Stomach (tissue), 9 donors: ENCODE data around the gene CCDC157. TPM values are rescaled to one million over a fixed set of nuclear protein-coding genes. Genes with fewer than 3 reads are reported as not detected.
"Not testable (repeated sequence)": the region's sequence is repeated elsewhere in the genome, so short reads cannot be mapped to it uniquely, and the experiment has no call there.

ENCODE experiments used
- DNase-seq, 2 donors: peaks; one replicate each; pipeline versions ENCODE4 v3.0.0 to v3.0.0-alpha.2; 2013 to 2019
- H3K27ac ChIP-seq, 5 donors: fragments of 200-600 bp in 4 of 5; sonication (generic) in 4 of 5; one replicate each; pipeline ENCODE4 v1.5.1; 2013 to 2019; ENCODE audit warnings: mild to moderate bottlenecking in 1 of 5, moderate library complexity in 1 of 5
- H3K27me3 ChIP-seq, 3 donors: fragments of 200-600 bp; sonication (generic); one replicate each; pipeline ENCODE4 v1.5.1; 2017 to 2019; ENCODE audit warnings: mixed run types in 1 of 3
- H3K36me3 ChIP-seq, 4 donors: fragments of 200-600 bp; sonication (generic); 1 replicate in 3 of 4; 2 replicates in 1 of 4; pipeline ENCODE4 v1.5.1; 2016 to 2019
- H3K4me1 ChIP-seq, 4 donors: fragments of 200-600 bp; sonication (generic); one replicate each; pipeline ENCODE4 v1.5.1; 2016 to 2019
- H3K4me3 ChIP-seq, 4 donors: fragments of 200-600 bp; sonication (generic) in 3 of 4; one replicate each; pipeline ENCODE4 v1.5.1; 2016 to 2019; ENCODE audit warnings: mild to moderate bottlenecking in 1 of 4
- H3K9me3 ChIP-seq, 4 donors: fragments of 200-600 bp; sonication (generic); one replicate each; pipeline ENCODE4 v1.5.1; 2016 to 2019
- EP300 ChIP-seq: sonication (generic); formaldehyde crosslinking; IDR thresholded peaks from one replicate; pipeline ENCODE4 v1.6.1; 2017; ENCODE audit warnings: antibody characterized with exemption
- POLR2A ChIP-seq, 4 donors: fragments of 450-650 bp; IDR thresholded peaks; one replicate each; pipeline ENCODE4 v1.6.1; 2016; ENCODE audit warnings: antibody characterized with exemption in 4 of 4, control low read depth in 2 of 4, mild to moderate bottlenecking in 1 of 4, moderate library complexity in 1 of 4
- POLR2AphosphoS5 ChIP-seq, 3 donors: sonication (generic); formaldehyde crosslinking; IDR thresholded peaks; one replicate each; pipeline ENCODE4 v1.6.1; 2016; ENCODE audit warnings: antibody characterized with exemption in 3 of 3
- WGBS, 5 donors: extraction: QIAGEN DNeasy Blood & Tissue Kit in 3 of 5; methylation state at CpG; one replicate each; pipeline versions ENCODE4 v1.1.5 to v1.1.7; 2013 to 2018; 5-methylcytosine and 5-hydroxymethylcytosine counted together
- intact Hi-C: fragments of 100-400 bp; cut with DNase I; formaldehyde crosslinking; loops from one replicate; pipeline ENCODE4 v1.15.1; 2023; ENCODE audit warnings: low total_unique reads
- polyA plus RNA-seq, 3 donors: library from polyadenylated mRNA; stranded (reverse); fragments of 200-250 nt; gene quantifications; one replicate each; pipeline ENCODE4 v1.2.3, GENCODE V29; 2013
- total RNA-seq, 5 donors: library from RNA; depleted of rRNA; stranded (reverse); fragments of >200 nt; gene quantifications; one replicate each; pipeline versions ENCODE4 v1.1.0 to v1.2.3, GENCODE V29; 2014 to 2016
- TF ChIP-seq, protein P1 (sequence below), 7 experiments: fragments of 450-650 bp in 4 of 7; fragments of 200-600 bp in 3 of 7; sonication (generic) in 3 of 7; IDR thresholded peaks; one replicate each; pipeline ENCODE4 v1.5.1; 2016 to 2019; ENCODE audit warnings: antibody characterized with exemption in 7 of 7, control low read depth in 2 of 7, mild to moderate bottlenecking in 1 of 7
- donor health status: healthy with polysubstance abuse.
- donor health status: Bipolar disorder and iron deficiency.
- donor health status: healthy.

CCDC157 gene
- total and polyA plus RNA-seq, 8 donors = 0.73 to 9.0 (median 2.2) TPM; not detected in 1

DNA sequence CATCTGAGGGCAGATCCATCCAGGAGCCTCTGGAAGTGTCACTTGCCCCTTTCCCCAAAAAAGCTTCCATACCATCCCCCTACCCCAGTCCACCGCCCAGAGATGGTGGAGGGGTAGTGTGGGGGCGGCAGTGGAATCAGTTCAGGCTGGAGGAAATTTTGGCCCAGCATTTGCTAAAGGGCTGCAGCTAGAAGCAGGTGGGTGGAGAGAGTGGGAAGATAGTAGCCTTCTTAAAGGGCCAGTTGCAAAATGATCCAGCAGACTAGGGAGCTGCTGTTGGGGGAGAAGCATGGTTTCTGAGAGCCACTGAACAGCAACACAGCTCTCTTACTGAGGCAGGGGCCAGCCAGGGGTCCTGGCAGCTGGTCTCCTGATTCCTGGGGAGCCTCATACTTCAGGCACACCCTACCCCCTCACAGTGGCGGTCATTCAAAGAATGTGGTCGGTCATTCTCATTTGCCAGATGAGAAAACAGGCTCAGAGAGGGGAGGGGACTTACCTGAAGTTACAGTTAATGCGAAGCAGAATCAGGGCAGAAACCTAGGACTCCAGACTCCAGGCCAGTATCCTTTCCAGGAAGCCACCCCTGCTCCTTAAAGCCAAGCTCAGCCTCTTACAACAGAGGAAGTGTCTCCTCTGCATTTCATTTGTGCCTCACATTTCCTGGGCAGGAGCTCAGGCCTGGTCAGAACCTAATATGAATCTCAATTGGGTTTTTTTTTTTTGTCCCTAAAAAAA, 45.4 kb downstream of the CCDC157 start:
- 61 to 70% (median 66%) methylated on average over 5 of the region's 5 CpGs for WGBS, 5 donors
- Histone ChIP-seq H3K4me1 (peaks cover 14 to 29% (median 19%) of the 10 kb centered on the region in 4 donors), H3K36me3 (peaks cover 0 to 26% (median 16%) of the 10 kb centered on the region in 4 donors), H3K27ac (no peak overlapping the region), H3K4me3 (no peak overlapping the region), H3K9me3 (no peaks in the 10 kb centered on the region), H3K27me3 (peaks cover 0 to 12% (median 7%) of the 10 kb centered on the region in 3 donors)
- no peak for DNase-seq
- intact Hi-C loops = no loop called here
- no peak for TF ChIP-seq POLR2A (IDR thresholded peaks at IDR 0.05)
- TF ChIP-seq POLR2AphosphoS5 (IDR thresholded peaks at IDR 0.05) = no peak
- TF ChIP-seq EP300 = no peak
- TF ChIP-seq, protein P1, sequence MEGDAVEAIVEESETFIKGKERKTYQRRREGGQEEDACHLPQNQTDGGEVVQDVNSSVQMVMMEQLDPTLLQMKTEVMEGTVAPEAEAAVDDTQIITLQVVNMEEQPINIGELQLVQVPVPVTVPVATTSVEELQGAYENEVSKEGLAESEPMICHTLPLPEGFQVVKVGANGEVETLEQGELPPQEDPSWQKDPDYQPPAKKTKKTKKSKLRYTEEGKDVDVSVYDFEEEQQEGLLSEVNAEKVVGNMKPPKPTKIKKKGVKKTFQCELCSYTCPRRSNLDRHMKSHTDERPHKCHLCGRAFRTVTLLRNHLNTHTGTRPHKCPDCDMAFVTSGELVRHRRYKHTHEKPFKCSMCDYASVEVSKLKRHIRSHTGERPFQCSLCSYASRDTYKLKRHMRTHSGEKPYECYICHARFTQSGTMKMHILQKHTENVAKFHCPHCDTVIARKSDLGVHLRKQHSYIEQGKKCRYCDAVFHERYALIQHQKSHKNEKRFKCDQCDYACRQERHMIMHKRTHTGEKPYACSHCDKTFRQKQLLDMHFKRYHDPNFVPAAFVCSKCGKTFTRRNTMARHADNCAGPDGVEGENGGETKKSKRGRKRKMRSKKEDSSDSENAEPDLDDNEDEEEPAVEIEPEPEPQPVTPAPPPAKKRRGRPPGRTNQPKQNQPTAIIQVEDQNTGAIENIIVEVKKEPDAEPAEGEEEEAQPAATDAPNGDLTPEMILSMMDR (IDR thresholded peaks at IDR 0.05) = no peak

DNA sequence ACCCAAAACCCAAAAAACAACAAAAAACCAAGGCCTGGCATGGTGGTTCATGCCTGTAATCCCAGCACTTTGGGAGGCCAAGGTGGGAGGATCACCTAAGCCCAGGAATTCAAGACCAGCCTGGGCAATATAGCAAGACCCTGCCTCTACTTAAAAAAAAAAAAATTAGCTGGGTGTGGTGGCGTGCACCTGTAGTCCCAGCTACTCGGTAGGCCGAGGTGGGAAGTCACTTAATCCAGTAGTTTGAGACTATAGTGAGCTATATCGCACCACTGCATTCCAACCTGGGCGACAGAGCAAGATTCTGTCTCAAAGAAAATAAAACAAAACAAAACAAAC, 45.9 kb downstream of the CCDC157 start:
- H3K9me3 ChIP-seq, DNase-seq, H3K27me3 ChIP-seq, H3K4me3 ChIP-seq, intact Hi-C loops, H3K27ac ChIP-seq: not testable (repeated sequence)
- 92 to 97% (median 96%) methylated on average over 5 of the region's 5 CpGs for WGBS, 5 donors
- Histone ChIP-seq H3K36me3 (peaks cover 0 to 31% (median 22%) of the 10 kb centered on the region in 4 donors), H3K4me1 (peaks cover 10 to 23% (median 14%) of the 10 kb centered on the region in 4 donors)

DNA sequence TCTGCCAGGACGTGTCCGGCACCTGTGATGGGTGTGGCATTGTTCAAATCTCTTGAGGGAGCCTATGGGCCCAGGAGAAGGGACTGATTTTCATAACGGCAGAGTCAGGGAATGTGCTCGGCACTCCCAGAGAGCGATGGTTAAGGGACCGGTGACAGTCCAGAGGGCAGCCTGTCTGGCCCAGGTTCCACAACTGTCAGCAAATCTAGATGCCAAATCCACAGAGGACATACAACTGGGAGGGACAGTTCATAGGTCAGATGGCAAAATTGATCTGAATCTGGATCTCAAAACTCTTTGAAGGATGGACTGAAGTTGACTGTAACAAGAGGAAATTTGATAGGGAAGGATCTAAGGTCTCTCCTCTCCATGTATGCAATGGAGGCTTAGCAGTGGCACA, 47.5 kb downstream of the CCDC157 start:
- Histone ChIP-seq H3K27me3 (no peaks in the 10 kb centered on the region), H3K27ac (no peak overlapping the region), H3K4me3 (no peak overlapping the region), H3K36me3 (peaks cover 4 to 47% (median 37%) of the 10 kb centered on the region in 4 donors), H3K4me1 (peaks cover 0 to 8% (median 0%) of the 10 kb centered on the region in 4 donors), H3K9me3 (no peaks in the 10 kb centered on the region)
- WGBS, 5 donors = 69 to 85% (median 71%) methylated on average over 6 of the region's 6 CpGs
- intact Hi-C loops = no loop called here
- DNase-seq = no peak
- TF ChIP-seq, protein P1 (IDR thresholded peaks at IDR 0.05) = no peak
- TF ChIP-seq POLR2AphosphoS5 (IDR thresholded peaks at IDR 0.05) (no peak), EP300 (no peak), POLR2A (IDR thresholded peaks at IDR 0.05) (no peak)

DNA sequence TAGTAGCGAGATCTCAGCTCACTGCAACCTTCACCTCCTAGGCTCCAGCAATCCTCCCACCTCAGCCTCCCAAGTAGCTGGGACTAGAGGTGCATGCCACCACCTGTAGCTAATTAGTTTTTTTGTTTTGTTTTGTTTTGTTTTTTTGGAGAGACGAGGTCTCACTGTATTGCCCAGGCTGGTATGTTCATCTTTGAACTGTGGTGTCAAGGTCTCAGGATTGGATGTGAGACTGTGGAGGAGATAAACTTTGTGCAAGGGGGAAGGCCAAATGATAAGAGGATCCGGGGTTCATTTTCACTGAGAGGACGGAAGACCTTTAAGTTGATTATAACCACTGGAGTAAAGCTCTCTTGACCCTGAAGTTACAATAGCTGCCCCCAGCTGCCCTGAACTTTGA, 48.9 kb downstream of the CCDC157 start:
- no peak for DNase-seq
- no peak overlapping the region for H3K4me3 ChIP-seq
- peaks cover 0 to 8% (median 0%) of the 10 kb centered on the region in 4 donors for H3K4me1 ChIP-seq
- intact Hi-C loops = no loop called here
- H3K27me3 ChIP-seq = no peaks in the 10 kb centered on the region
- H3K27ac ChIP-seq = no peak overlapping the region
- TF ChIP-seq EP300 = no peak
- TF ChIP-seq, protein P1 (IDR thresholded peaks at IDR 0.05) = no peak
- TF ChIP-seq POLR2AphosphoS5 (IDR thresholded peaks at IDR 0.05) = no peak
- no peak for TF ChIP-seq POLR2A (IDR thresholded peaks at IDR 0.05)
- peaks cover 4 to 61% (median 52%) of the 10 kb centered on the region in 4 donors for H3K36me3 ChIP-seq
- H3K9me3 ChIP-seq = no peaks in the 10 kb centered on the region
- WGBS, 5 donors = 53 to 76% (median 66%) methylated on average over 3 to 4 of the region's 4 CpGs

DNA sequence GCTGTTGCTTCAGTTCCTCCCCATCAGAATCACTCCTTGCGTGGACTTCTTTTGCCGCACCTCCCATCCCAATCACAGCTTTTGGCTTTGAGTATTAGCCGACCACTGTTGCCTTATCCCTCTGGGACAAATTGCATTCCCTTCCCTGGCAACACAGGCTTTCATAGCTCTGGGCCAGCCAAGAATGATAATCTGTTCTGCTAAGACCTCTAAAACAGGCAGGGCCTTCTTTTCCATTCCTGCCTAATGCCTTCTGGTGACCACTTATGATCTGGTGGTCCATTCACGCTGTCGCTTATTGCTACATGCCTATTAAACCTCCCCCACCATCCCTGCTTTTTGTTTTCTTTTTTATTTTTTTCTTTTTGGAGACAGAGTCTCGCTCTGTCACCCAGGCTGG, 49.6 kb downstream of the CCDC157 start:
- Histone ChIP-seq H3K36me3 (peaks cover 4 to 68% (median 58%) of the 10 kb centered on the region in 4 donors), H3K9me3 (no peaks in the 10 kb centered on the region), H3K4me1 (peaks cover 0 to 8% (median 0%) of the 10 kb centered on the region in 4 donors), H3K4me3 (no peak overlapping the region), H3K27me3 (no peaks in the 10 kb centered on the region), H3K27ac (no peak overlapping the region)
- 79 to 95% (median 94%) methylated on average over 6 of the region's 6 CpGs for WGBS, 5 donors
- DNase-seq = no peak
- TF ChIP-seq POLR2AphosphoS5 (IDR thresholded peaks at IDR 0.05) (no peak), POLR2A (IDR thresholded peaks at IDR 0.05) (no peak), EP300 (no peak)
- TF ChIP-seq, protein P1 (IDR thresholded peaks at IDR 0.05) = no peak
- intact Hi-C loops = no loop called here
